DOHH2 (cell line): Measurements from ENCODE around the gene CDC42BPA.

Experiments used
- H3F3A ChIP-seq: fragments of 200-600 bp; sonication (generic), shearing (Covaris generic); 2 replicates; pipeline ENCODE4 v1.6.0; 2016; ENCODE audit warnings: antibody characterized with exemption, mild to moderate bottlenecking; ENCODE audit not compliant: control insufficient read depth, insufficient read depth
- H3K27ac ChIP-seq: fragments of 200-600 bp; sonication (generic); 2 replicates; pipeline ENCODE4 v1.5.1; 2014; ENCODE audit warnings: low read depth, mild to moderate bottlenecking, low read length, moderate library complexity
- H3K27me3 ChIP-seq: fragments of 200-600 bp; sonication (generic); 2 replicates; pipeline ENCODE4 v1.6.1; 2014; ENCODE audit warnings: mild to moderate bottlenecking, low read length, mixed read lengths; ENCODE audit not compliant: control insufficient read depth
- H3K36me3 ChIP-seq: fragments of 200-600 bp; sonication (generic); 2 replicates; pipeline ENCODE4 v1.6.1; 2014; ENCODE audit warnings: mild to moderate bottlenecking, low read length, moderate library complexity, mixed read lengths; ENCODE audit not compliant: control insufficient read depth
- H3K4me1 ChIP-seq: fragments of 200-600 bp; sonication (generic); 2 replicates; pipeline ENCODE4 v1.6.1; 2014; ENCODE audit warnings: mild to moderate bottlenecking, low read length, mixed read lengths; ENCODE audit not compliant: control insufficient read depth
- H3K4me2 ChIP-seq: fragments of 200-600 bp; sonication (generic); 2 replicates; pipeline ENCODE4 v1.6.0; 2014; ENCODE audit warnings: mild to moderate bottlenecking, low read length, moderate library complexity
- H3K4me3 ChIP-seq: fragments of 200-600 bp; sonication (generic); 2 replicates; pipeline ENCODE4 v1.5.1; 2014; ENCODE audit warnings: mild to moderate bottlenecking, low read length, mixed read lengths
- H3K79me2 ChIP-seq: fragments of 200-600 bp; sonication (generic); 2 replicates; pipeline ENCODE4 v1.6.1; 2014; ENCODE audit warnings: mild to moderate bottlenecking, low read length, mixed read lengths; ENCODE audit not compliant: control insufficient read depth
- H3K9me2 ChIP-seq: fragments of 200-600 bp; sonication (generic); replicated peaks from 2 replicates; pipeline ENCODE4 v1.6.1; 2014; ENCODE audit warnings: mild to moderate bottlenecking, low read length, mixed read lengths; ENCODE audit not compliant: control insufficient read depth
- H3K9me3 ChIP-seq: fragments of 200-600 bp; sonication (generic); 2 replicates; pipeline ENCODE4 v1.6.1; 2014; ENCODE audit warnings: antibody characterized with exemption, low read length, mixed read lengths; ENCODE audit not compliant: control insufficient read depth, insufficient read depth
- H4K20me1 ChIP-seq: fragments of 200-600 bp; sonication (generic); 2 replicates; pipeline ENCODE4 v1.6.0; 2014; ENCODE audit warnings: low read depth, mild to moderate bottlenecking, antibody characterized with exemption, low read length, moderate library complexity; ENCODE audit not compliant: control insufficient read depth, insufficient read depth
- EZH2phosphoT487 ChIP-seq: fragments of 200-600 bp; sonication (generic); IDR thresholded peaks from 2 replicates; pipeline ENCODE4 v1.6.1; 2017; ENCODE audit warnings: borderline replicate concordance, mild to moderate bottlenecking, antibody characterized with exemption, low read length, moderate library complexity, mixed read lengths
- TF ChIP-seq, protein P1 (sequence below): fragments of 200-600 bp; sonication (generic); IDR thresholded peaks from one replicate; pipeline ENCODE4 v1.5.1; 2014; ENCODE audit warnings: antibody characterized with exemption, mild to moderate bottlenecking, low read depth, low read length; ENCODE audit not compliant: poor library complexity, severe bottlenecking

CDC42BPA gene

DNA sequence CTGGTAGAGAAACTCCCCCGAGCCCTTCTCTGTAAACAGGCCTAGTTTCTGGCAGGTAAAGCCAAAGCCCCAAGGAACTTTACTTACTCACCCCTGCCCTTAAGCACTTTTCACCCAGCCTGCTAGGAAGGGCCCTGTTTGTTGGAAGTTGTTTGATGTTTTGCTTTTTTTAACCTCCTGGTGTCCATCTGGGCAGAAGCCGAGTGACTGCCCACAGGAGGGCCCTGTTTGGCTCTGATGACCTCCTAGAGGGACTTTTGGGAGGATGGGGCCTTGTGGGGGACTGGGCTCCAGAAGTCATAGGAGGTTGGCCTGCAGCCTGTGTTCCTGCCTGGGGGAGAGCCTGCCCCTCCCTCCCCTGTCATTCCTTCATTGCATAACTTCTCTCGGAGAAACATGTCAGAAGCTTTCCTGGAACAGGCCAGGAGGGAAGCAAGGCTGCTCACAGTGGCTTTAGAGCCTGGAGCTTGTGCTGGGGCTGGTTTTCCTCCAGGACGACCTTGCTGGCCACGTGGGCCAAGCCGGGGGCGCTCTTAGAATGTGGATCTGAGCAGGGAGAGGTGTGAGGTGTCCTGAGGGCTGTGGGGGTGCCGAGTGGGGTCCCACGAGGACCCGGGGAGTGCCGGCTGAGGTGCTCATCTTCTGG is 344.3 kb downstream of the CDC42BPA start:
- Histone ChIP-seq H4K20me1 (no peaks in the 10 kb centered on the region), H3K27ac (no peak overlapping the region), H3K36me3 (no peaks in the 10 kb centered on the region; the same call in 1 of the 2 replicates), H3F3A (no peaks in the 10 kb centered on the region), H3K79me2 (no peaks in the 10 kb centered on the region), H3K9me3 (no peaks in the 10 kb centered on the region), H3K4me2 (no peak overlapping the region), H3K4me3 (no peak overlapping the region), H3K9me2 (no peaks in the 10 kb centered on the region), H3K4me1 (peaks cover 10% of the 10 kb centered on the region), H3K27me3 (no peaks in the 10 kb centered on the region)
- TF ChIP-seq, protein P1, sequence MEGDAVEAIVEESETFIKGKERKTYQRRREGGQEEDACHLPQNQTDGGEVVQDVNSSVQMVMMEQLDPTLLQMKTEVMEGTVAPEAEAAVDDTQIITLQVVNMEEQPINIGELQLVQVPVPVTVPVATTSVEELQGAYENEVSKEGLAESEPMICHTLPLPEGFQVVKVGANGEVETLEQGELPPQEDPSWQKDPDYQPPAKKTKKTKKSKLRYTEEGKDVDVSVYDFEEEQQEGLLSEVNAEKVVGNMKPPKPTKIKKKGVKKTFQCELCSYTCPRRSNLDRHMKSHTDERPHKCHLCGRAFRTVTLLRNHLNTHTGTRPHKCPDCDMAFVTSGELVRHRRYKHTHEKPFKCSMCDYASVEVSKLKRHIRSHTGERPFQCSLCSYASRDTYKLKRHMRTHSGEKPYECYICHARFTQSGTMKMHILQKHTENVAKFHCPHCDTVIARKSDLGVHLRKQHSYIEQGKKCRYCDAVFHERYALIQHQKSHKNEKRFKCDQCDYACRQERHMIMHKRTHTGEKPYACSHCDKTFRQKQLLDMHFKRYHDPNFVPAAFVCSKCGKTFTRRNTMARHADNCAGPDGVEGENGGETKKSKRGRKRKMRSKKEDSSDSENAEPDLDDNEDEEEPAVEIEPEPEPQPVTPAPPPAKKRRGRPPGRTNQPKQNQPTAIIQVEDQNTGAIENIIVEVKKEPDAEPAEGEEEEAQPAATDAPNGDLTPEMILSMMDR, result no peak
- no peak for TF ChIP-seq EZH2phosphoT487

DNA sequence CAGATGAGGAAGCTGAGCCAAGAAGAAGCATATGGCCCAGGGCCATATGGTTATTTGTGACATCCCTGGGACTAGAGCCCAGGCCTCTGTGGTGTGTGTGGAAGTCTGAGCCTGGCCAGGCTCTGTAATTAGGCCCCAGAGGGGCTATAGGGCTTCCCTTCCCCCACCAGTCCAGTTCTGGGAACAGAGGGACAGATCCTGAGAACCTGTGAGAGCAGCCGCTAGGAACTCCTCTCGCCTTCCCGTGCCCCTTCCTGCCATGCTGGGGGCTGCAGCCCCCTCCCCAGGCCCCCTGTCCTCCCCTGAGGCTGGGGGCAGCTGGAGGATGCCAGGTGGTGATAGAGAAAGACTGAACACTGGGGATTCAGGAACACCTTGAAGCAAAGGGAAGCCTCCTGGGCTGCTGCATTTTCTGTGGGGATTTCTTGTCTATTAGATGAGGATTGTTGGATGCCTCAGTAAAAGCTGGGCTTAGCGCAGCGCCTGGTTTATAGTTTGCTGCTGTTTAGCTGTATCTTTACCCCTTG is 344.9 kb downstream of the CDC42BPA start:
- H3K36me3 ChIP-seq, result no peaks in the 10 kb centered on the region; the same call in 1 of the 2 replicates
- peaks cover 10% of the 10 kb centered on the region for H3K4me1 ChIP-seq
- no peak overlapping the region for H3K4me3 ChIP-seq
- H3K9me2 ChIP-seq, result no peaks in the 10 kb centered on the region
- no peaks in the 10 kb centered on the region for H3K9me3 ChIP-seq
- H3F3A ChIP-seq, result no peaks in the 10 kb centered on the region
- H4K20me1 ChIP-seq, result no peaks in the 10 kb centered on the region
- H3K4me2 ChIP-seq, result no peak overlapping the region
- H3K27ac ChIP-seq, result no peak overlapping the region
- no peaks in the 10 kb centered on the region for H3K79me2 ChIP-seq
- TF ChIP-seq EZH2phosphoT487, result no peak
- TF ChIP-seq, protein P1, result no peak
- H3K27me3 ChIP-seq, result no peaks in the 10 kb centered on the region

DNA sequence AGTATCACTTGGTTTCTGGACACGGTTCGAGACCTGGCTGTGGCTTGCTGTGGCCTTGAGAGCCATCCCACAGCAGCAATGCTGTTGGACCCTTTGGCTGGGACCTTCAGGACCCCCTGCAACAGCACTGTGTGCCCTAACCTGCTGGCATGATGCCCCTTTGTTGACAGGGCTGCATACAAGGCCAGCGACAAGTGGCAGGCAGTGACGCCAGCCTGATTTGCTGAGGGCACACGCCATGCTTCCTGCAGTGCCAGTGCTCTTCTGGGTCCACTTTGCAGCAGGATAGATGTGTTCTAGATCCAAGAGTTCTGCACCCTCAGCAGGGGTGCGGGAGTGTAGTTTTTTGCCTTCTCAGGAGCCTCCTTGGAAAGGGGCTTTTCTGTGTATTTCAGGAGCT is 345.4 kb downstream of the CDC42BPA start:
- TF ChIP-seq, protein P1, result no peak
- no peak for TF ChIP-seq EZH2phosphoT487
- Histone ChIP-seq H3K36me3 (no peaks in the 10 kb centered on the region; the same call in 1 of the 2 replicates), H3K79me2 (no peaks in the 10 kb centered on the region), H3K27me3 (no peaks in the 10 kb centered on the region), H4K20me1 (no peaks in the 10 kb centered on the region), H3K9me2 (no peaks in the 10 kb centered on the region), H3K9me3 (no peaks in the 10 kb centered on the region), H3K27ac (no peak overlapping the region), H3K4me3 (no peak overlapping the region), H3K4me2 (no peak overlapping the region), H3F3A (no peaks in the 10 kb centered on the region), H3K4me1 (peaks cover 10% of the 10 kb centered on the region)
